HL-60 (cell line): ENCODE data around the gene PRAME.

ENCODE experiments used
- GABPA ChIP-seq: IDR thresholded peaks from 2 replicates; pipeline ENCODE4 v1.6.1; 2012; ENCODE audit warnings: low read depth
- POLR2AphosphoS5 ChIP-seq: IDR thresholded peaks from 2 replicates; pipeline ENCODE4 v1.6.1; 2012; ENCODE audit warnings: low read depth
- SPI1 ChIP-seq: IDR thresholded peaks from 2 replicates; pipeline ENCODE4 v1.6.1; 2012; ENCODE audit warnings: low read depth, mild to moderate bottlenecking, borderline replicate concordance
- TF ChIP-seq, protein P1 (sequence below): IDR thresholded peaks from one replicate; pipeline ENCODE4 v1.5.1; 2011; ENCODE audit warnings: low read length, control low read depth, inconsistent platforms; ENCODE audit not compliant: insufficient read depth
- TF ChIP-seq, protein P2 (sequence below): IDR thresholded peaks from 2 replicates; pipeline ENCODE4 v1.6.1; 2012; ENCODE audit warnings: low read depth; ENCODE audit not compliant: insufficient replicate concordance

DNA sequence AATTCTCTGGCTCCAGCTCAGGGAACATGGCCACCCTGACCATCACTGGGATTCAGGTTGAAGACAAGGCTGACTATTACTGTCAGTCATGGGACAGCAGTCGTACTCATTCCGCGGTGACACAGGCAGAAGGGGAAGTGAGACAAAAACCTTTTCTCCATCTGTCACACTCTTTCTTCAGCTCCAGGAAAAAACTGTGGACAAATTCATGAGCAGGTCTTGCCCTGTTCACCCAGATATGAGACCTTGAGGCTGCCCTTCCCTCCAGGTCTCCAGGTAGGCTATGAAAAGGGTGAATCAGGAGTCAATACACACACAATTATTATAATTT lies 46.0 kb upstream of the PRAME start:
- TF ChIP-seq, protein P1, sequence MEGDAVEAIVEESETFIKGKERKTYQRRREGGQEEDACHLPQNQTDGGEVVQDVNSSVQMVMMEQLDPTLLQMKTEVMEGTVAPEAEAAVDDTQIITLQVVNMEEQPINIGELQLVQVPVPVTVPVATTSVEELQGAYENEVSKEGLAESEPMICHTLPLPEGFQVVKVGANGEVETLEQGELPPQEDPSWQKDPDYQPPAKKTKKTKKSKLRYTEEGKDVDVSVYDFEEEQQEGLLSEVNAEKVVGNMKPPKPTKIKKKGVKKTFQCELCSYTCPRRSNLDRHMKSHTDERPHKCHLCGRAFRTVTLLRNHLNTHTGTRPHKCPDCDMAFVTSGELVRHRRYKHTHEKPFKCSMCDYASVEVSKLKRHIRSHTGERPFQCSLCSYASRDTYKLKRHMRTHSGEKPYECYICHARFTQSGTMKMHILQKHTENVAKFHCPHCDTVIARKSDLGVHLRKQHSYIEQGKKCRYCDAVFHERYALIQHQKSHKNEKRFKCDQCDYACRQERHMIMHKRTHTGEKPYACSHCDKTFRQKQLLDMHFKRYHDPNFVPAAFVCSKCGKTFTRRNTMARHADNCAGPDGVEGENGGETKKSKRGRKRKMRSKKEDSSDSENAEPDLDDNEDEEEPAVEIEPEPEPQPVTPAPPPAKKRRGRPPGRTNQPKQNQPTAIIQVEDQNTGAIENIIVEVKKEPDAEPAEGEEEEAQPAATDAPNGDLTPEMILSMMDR: no peak
- TF ChIP-seq, protein P2, sequence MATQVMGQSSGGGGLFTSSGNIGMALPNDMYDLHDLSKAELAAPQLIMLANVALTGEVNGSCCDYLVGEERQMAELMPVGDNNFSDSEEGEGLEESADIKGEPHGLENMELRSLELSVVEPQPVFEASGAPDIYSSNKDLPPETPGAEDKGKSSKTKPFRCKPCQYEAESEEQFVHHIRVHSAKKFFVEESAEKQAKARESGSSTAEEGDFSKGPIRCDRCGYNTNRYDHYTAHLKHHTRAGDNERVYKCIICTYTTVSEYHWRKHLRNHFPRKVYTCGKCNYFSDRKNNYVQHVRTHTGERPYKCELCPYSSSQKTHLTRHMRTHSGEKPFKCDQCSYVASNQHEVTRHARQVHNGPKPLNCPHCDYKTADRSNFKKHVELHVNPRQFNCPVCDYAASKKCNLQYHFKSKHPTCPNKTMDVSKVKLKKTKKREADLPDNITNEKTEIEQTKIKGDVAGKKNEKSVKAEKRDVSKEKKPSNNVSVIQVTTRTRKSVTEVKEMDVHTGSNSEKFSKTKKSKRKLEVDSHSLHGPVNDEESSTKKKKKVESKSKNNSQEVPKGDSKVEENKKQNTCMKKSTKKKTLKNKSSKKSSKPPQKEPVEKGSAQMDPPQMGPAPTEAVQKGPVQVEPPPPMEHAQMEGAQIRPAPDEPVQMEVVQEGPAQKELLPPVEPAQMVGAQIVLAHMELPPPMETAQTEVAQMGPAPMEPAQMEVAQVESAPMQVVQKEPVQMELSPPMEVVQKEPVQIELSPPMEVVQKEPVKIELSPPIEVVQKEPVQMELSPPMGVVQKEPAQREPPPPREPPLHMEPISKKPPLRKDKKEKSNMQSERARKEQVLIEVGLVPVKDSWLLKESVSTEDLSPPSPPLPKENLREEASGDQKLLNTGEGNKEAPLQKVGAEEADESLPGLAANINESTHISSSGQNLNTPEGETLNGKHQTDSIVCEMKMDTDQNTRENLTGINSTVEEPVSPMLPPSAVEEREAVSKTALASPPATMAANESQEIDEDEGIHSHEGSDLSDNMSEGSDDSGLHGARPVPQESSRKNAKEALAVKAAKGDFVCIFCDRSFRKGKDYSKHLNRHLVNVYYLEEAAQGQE: no peak
- TF ChIP-seq POLR2AphosphoS5: no peak
- TF ChIP-seq SPI1: peak; percentile 49; the same call in 1 of the 2 replicates
- TF ChIP-seq GABPA: no peak
